AML-193 (cell line): ENCODE data around the gene FRZB.

Source experiments
- DNase-seq, 2 experiments: peaks; one replicate each; lab custom pipeline; 2025; lab: John Stamatoyannopoulos, UW

FRZB gene

DNA sequence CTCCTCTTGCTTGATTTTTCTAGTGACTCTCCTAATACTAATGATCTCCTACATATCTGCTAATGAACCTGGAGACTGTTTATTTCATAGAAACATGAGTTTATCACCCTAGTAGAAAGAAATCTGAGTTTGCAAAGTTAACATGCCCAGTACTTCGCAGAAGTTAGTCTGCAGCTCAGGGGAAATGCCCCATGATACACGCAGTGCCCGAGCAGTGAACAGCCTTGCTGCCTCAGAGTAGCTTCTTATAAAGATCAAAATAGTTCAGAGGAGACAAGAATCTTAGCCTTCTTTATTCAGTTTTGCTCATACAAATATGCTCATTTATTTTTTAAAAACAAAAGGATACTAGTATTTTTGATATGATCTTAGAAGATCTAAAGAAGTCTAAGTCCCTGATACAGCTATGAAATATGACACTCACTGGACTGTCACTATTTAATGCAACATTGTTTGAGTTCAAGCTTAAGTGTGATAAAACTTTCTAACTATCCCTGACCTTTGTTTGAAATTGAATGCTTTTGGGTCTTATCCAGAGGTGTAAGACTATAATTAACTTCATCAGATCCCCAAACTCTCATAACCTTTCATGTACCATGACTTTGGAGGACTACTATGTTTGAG, 20.5 kb downstream of the FRZB start:
- DNase-seq = no peak

DNA sequence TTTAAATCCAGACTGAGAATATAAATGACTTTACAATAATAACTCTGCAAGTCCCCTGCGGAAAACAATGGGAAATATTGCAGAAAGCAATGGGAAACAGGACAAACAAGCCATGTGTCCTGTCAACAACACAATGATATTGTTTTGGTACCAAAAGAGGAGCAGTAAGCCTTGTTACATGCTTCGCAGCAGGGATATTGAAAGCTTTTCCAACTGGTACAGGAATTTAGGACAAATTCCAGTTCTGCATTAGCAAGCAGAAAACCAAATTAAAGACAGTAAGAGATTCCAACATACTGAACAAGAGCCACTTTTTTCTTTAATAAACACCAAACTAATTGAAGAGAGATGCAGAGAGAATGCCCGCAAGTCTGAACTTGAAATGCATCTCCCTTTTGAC, 30.0 kb downstream of the FRZB start:
- DNase-seq = no peak

- DNase-seq = no peak
These were observed 32.1 kb downstream of the FRZB start for GRCh38 chr2:182834293-182834692.

DNA sequence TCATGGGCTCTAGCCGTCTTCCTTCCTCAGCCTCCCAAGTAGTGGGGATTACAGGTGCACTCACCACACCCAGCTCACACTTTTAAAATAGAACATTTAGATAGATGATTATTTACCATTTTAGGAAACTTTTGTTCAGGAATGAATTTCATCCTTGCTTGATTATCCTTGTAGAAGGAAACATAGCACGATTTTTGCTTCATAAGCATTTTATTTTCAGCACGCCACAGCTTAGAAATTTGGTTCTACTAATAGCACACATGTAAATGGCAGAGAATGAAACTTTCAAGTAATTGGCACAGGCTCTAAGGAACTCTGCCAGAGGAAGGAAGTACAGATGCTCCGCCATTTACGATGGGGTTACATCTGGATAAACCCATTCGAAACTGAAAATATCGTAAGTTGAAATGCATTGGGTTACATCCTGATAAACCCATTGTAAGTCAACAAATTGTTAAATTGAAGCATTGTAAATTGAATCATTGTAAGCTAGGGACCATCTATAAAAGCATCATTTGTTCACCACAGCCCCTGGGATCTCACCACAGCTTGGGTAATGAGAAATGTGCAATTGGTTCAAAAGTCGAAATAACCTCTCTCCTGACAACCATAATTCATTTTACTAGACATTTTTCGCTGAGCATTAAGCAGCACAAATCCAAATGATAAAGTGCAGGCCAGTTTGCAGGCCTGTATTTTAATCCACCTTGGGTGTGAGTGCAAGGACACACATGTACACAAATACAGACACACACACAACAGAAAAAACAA, 33.2 kb downstream of the FRZB start:
- no peak for DNase-seq

DNA sequence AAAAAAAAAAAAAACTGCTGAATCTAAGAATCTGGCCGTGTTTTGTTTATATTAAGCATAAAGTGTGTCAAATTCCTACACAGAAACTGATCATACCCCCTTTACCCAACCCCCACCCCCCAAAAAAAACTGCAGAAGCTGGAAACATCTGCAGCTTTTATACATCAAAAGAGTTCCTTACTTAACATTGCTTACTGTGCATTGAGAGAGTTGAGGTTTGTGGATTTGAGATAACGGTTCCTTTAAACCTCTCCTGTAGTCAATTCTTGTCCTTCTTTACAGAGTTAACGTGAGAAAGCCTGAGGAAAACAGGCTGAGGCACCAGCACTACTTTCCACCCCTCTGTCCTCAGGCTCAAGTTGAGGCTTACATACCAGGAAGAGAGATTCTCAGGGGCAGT, 34.5 kb downstream of the FRZB start:
- DNase-seq = no peak

DNA sequence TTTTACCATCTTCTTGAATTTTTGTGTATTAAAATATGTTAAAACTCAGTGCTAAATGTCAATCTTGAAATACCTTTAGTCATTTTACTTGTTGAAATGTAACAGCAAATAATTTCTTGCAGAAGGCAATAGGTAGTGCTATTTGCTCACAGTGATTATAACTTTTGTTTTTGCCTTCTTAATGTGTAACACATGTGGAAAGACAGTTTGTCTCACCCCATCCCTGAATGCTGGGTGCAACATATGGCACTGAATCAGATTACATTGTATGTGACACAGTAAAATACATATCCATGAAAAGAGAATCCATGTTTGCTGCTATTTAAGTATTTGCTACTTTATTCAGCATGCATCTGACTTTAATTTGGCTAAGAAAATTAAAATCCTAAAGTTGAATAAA, 35.3 kb downstream of the FRZB start:
- no peak for DNase-seq

- DNase-seq = no peak
These were observed 39.1 kb downstream of the FRZB start for GRCh38 chr2:182827182-182827879.

DNA sequence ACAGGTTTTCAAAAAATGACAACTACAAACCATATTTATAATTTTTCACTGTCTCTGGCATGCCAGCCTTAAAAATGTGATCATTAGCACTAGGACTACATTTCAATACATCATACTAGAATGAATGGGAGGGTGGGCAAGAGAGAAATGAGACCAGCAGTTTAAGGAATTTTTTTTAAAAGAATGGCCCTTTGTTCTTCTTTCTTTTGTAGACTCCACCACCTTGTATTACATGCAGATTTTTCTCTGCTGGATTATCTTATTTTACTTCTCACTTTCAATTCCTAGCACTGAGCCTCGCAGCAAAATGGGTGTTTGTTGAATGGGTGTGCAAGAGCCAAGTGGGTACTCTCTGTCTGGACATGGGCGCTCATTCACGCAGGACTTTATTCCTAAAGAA, 39.9 kb downstream of the FRZB start:
- DNase-seq = no peak

DNA sequence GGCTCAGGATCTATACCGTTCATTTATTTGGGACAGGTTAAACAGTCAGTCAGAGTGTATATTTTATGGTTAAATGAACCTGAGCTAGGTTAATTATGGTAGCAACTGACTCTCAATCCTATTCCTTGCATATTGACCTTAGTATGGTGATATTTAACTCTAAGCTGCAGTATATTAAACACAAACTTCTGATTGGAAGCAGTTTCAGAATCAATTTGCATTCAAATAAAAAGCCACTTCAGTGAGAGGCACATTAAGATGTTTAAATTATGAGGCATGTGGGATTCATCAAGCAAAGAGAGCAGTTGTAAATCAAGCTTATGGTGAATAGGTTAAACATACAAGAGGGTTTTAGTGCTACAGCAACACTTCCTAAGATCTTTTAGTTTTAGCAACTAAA, 40.4 kb downstream of the FRZB start:
- DNase-seq = no peak

DNA sequence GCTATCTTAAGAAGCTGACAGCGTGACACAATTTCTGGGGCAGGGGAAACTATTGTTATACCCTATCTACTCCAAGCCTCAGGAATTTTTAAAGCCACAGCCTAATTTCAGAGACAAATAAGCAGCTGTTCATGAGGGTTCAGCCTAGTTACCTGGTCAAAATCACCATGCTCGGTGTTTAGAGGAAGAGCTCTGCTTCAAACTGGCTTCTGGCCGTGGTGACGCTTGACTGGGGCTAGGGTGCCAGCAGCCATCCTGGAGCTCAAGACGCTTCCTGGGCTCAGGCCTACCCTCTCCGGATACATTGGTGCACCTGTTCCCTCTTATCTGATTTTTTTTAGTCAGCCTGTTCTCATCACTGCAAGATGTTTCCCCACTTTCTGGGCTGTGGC, 41.7 kb downstream of the FRZB start:
- no peak for DNase-seq

DNA sequence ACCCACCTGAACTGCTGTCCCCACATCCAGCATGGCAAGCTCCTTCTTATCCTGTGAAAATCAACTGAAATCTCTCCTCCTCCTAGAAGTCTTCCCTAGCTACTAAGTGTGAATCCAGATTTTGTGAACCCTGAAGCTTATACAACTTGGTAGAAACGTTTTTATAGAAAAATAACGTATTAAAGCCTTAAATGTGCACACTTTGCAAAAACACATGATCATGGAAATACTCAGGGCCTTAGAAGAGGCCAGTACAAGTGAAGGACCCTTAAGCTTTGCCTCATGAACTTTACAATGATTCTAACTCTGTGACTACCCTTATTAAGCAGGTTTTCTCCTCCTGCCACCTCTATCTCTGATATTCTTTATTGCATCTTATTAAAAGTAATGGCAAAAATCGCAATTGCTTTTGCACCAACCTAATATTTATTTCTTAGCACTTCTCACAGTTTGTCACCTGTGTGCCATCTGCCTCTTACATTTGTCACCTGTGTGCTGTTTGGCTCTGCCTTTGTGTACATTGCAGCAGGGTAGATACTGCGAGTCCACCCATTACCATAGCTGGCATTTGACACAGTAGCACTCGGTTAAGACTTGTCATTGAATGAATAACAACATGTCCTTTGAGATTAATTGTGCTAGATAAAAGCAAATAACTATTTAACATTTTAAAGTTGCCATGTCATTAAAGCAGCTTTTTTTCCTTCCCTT, 42.2 kb downstream of the FRZB start:
- DNase-seq = no peak

- DNase-seq = no peak
These were observed 43.7 kb downstream of the FRZB start for GRCh38 chr2:182822733-182823132.

DNA sequence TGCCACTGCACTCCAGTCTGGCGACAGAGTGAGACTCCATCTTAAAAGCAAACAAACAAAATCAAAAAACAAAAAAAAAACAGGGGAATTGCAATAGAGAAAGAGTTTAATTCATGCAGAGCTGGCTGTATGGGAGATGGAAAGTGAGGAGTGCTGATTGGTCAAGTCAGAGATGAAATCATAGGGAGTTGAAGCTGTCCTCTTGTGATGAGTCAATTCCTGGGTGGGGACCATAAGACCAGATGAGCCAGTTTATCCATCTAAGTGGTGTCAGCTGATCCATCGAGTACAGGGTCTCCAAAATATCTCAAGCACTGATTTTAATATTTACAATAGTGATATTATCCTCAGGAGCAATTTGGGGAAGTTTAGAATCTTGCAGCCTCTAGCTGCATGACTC, 45.3 kb downstream of the FRZB start:
- no peak for DNase-seq

DNA sequence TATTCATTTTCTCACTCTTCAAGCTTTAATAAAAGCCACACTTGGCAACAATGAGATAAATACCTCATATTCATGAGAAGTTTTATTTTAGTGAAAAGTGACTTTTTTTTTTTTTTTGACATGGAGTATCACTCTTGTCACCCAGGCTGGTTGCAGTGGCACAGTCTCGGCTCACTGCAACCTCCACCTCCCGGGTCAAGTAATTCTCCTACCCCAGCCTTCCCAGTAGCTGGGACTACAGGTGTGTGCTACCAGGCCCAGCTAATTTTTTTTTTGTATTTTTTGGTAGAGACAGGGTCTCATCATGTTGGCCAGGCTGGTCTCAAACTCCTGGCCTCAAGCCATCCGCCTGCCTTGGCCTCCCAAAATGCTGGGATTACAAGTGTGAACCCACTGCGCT, 47.0 kb downstream of the FRZB start:
- DNase-seq = no peak

DNA sequence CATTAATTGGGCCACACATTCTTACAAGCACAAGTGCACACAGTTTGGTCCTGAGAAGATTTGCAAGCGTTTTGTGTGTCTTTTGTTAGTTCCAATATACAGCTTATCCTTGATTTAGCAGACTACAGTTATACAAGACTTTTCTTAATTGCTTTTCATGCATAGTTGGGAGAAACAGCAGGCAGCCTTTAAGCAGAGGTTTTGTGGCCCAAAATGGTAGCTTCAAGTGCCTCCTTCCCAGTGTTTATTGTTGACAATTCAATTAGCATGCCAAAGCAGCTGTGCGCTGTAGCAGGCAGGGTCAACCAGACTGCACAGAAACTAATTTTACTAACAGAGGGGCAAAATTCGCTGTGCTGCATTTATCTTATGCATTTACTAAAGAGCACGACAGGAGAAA, 47.5 kb downstream of the FRZB start:
- DNase-seq = no peak

DNA sequence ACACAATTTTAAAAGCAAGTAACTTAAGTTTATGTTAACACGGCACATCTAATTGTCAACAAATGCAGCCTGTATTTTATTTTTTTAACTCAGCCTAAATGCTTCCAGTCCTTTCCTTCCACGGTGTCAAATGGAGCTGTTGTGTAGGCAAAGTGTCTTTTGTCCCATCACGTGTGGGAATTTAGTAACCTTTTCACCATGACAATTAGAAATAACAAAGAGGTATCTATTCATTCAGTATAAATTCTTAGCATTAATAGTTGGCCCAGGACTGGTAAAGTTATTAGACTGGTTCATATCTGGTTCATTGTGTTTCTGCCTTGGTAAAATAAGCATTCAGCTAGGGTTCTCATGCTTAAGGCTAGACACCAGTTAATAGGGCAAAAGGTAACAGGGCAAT, 47.9 kb downstream of the FRZB start:
- DNase-seq = no peak

DNA sequence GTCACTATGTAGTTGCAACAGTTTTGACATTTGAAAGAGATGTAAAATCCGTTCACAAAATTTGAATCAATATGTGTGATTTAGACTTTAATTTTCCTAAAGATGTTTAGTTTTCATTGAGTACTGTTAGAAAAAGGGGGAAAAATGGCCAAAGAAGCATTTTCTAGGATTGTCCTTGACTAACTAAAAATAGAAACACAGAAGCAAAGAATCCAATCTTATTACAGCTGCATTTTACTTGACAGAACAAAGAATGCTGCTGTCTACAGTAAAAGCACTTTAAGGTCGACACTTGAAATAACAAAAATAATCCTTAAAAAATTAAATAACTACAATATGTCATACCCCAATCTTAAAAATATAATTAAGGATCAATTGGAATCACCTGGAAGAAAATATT, 48.9 kb downstream of the FRZB start:
- DNase-seq = no peak

DNA sequence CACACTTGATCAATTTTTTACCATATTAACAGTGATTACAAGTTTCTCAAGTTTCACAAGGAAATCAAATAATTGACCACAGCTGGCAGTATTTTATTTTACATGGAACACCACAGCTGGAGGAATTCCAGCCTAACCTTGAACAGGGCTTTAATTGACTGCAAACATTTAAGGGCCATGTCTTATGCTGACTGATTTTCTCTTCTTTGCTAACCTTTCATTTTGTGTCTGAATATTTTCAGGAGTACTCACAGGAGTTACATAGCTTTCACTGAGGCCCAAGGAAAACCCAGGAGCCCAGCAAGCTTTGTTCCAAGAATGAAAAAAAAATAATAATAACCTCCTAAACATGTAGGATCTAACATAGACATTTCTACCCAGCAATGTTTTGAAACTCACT, 49.6 kb downstream of the FRZB start:
- DNase-seq = no peak

GRCh38 chr2:182814804-182815203, 51.6 kb downstream of the FRZB start:
- DNase-seq = no peak

DNA sequence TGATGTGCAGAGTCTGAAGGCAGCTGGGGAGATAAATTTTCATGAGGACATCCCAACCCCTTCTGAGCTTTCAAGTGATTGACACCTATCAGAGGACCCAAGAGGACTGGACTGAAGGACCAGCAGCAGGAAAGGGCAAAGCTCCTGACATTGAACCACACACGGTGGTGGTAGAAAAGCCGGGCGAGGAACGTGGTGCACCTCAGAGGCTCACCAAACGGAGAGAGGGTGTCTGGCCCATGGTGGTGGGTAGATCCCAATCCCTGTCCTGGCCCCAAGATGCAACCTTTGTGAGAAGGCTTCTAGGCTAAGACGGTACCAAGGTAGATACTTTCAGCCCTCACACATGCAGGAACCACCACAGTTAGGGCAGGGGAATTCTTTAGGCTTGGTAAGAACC, 52.1 kb downstream of the FRZB start:
- no peak for DNase-seq

GRCh38 chr2:182810087-182810486, 56.4 kb downstream of the FRZB start:
- no peak for DNase-seq

GRCh38 chr2:182807319-182807718, 59.1 kb downstream of the FRZB start:
- DNase-seq = no peak

DNA sequence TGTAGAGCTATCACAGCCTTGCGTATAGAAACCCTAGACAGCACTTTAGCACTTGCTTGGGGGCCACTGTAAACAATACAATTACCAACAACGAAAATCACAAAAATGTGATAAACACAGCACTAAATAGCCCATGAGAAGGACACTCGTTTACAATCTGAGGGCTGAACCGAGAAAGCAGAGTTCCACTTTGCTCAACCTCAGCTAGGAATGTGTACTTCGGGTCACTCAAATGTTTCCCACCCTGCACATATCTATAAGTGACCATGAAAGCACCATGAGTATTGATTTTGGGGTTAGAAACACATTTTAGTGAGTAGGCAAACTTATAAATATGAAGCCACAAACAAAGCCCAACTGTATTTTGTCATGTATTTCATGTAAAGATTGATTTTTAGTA, 62.3 kb downstream of the FRZB start:
- DNase-seq = no peak
